Activated T-cell treated with anti-CD3 and anti-CD28 coated beads for 24 hours (primary cell): ENCODE measurements around the gene YKT6.
"Not testable (repeated sequence)": the region's sequence is repeated elsewhere in the genome, so short reads cannot be mapped to it uniquely, and the experiment has no call there.

Experiments used
- DNase-seq: peaks from one replicate; pipeline ENCODE4 v3.0.0-alpha.2; 2020; ENCODE audit warnings: low read depth

YKT6 gene

DNA sequence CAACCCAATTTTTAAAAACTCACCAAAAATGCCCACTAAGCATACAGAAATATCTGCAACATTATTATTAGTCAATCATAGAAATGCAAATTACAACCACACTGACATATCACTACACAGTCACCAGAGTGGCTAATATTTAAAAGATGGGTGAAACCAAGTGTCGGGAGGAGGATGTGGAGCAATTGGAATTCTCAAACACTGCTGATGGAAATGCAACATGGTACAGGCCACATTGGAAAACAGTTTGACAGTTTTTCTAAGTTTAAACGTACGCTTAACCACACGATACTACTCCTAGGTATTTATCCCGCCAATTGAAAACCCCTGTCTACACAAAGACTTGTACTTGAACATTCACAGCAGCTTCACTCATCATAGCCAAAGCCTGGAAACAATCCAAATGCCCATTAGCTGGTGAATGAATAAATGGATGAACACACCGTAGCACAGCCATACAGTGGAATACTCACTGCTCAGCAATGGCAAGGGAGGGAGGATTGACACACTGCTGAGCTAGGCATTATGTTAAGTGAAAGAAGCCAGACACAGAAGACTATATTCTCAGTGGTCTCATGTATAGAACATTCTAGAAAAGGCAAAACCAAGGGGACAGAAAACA, 27.9 kb upstream of the YKT6 start:
- no peak for DNase-seq

DNA sequence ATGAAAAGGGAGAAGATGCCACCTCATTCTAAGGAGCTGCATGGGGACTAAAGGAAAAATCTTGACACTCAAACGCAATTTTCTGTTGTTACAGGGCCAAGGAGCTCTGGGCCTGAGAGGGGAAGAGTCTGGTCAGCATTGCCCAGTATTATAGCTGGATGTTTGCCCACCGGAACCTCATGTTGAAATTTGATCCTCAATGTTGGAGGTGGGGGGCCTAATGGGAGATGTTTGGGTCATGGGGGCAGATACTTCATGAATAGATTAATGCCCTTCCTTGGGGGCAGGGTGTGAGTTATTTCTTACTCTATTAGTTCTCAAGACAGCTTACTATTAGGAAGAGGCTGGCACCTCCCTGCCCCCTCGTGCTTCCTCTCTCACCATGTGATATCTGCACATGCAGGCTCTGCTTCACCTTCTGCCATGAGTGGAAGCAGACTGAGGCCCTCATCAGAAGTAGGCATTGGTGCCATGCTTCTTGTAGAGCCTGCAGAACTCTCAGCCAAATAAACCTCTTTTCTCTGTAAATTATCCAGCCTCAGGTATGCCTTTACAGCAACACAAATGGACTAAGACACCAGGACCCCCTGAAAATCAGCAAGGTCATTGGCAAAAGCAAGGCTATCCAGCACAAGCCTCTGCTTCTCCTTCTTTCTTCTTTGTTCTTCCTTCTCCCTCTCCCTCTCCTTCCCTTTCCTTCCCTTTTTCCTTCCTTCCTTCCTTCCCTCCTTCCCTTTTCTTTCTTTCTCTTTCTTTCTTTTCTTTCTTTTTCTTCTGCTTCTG, 26.7 kb upstream of the YKT6 start:
- DNase-seq = no peak

GRCh38 chr7:44174694-44174948, 26.2 kb upstream of the YKT6 start:
- DNase-seq = not testable (repeated sequence)

- no peak for DNase-seq
Measured at GRCh38 chr7:44175730-44176129, 25.0 kb upstream of the YKT6 start.

DNA sequence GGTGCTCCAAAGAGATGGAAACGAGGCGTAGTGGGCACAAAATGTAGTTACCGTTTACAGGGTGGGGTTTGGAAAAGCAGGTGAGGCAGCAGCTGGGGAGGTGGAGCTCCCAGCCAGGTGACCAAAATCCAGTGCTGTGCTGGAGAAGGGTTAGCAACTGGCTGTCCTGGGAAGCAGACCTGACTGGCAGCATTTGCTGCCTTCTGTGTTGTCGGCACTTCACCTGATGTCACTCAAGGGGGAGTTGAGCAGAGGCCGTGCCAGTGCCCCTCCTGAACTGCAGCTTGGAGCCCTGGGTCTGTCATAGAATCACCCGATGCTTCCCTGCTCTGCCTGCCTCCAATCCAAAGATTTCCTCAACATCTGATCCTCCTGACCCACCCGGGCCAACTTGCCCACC, 24.3 kb upstream of the YKT6 start:
- no peak for DNase-seq

DNA sequence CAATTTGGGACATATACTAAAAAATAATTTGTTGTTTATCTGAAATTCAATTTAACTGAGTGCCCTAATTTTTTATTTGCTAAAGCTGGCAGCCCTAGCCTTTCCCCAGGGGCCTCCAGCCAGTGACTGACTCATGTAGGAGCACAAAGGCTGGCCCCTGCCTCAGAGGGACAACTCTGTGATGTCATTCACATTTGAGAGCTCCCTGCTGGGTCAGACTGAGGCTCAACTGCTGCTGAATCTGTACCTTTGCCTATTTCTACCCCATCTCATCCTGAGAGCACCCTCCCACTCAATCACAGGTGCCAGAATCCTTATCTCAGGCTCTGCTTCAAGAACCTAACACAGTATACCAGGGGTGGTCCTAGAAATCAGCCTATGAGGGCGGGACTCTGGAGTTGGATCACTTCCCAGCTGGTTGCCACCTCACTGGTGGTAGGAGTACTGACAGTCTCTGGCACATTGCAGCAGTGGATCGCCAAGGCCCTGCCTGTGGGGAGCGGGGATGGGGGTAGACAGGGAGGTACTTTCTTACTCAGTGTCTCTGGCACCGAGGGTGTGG, 23.1 kb upstream of the YKT6 start:
- DNase-seq = no peak

DNA sequence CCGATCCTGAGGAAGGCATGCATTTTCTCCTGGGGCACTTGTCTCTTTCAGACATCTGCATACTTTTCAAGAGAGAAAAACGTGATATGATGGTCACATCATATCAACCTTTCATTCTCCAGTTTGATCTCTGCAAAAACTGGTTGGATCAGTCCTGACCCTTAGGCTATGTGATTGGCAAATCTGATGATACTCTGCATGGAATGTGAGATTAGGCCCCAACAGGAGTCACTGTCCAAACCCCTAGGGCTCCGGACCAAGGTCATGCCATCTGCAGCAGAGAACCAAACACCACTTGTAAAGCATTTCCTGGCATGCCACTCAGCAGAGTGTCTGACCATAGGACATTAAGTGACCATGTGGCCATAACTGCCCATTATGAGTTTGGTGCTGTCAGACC, 20.1 kb upstream of the YKT6 start:
- DNase-seq = no peak

- no peak for DNase-seq
Measured at GRCh38 chr7:44182827-44183226, 18.0 kb upstream of the YKT6 start.

DNA sequence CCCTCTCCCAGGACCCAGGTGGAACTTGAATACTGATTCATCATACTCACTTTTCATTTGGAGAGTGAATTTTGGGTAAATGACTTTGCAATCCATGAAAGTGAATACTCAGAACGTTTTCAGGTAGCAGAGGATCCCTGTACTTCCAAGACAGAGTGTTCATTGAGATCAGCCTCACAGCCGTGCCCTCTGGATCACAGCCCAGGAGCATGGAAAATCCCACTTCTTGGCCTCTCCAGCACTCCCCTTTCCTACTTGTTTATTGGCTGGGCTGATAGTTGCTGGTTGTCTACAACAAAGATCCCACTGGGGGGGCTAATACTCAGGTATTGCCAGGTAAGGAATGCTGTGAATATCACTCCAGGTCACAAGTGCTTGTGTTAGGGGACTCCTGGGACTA, 17.4 kb upstream of the YKT6 start:
- DNase-seq = no peak

DNA sequence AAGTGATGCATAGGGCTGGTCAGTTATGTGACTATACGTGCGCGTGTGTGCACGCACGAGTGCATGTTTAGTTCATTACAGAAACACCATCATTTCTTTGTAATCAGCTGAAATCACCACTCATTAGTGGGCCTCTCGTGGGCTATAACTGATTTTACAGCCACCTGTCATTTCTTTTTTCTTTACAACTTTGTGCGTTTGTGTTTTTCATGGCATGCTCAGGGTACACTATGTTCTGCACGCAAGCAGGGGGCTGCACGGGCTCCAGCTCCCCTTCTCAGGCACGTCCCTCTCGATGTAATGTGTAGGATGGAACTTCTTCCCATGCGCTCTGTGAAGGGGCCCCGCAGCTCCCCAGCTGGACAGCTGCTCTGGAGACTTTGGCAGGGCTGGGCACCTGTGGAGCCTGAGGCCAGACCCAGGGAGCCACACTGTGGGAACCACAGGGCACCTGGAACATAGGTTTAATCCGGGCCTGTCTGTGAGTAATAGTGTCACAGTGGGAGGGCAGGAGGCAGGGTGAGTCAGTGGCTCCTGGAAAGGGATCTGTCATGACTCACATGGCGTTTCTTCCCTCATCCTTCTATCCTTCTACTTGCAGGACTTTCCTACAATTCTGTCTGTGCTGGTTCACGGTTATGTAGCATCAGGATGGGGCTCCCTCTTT, 16.4 kb upstream of the YKT6 start:
- no peak for DNase-seq

DNA sequence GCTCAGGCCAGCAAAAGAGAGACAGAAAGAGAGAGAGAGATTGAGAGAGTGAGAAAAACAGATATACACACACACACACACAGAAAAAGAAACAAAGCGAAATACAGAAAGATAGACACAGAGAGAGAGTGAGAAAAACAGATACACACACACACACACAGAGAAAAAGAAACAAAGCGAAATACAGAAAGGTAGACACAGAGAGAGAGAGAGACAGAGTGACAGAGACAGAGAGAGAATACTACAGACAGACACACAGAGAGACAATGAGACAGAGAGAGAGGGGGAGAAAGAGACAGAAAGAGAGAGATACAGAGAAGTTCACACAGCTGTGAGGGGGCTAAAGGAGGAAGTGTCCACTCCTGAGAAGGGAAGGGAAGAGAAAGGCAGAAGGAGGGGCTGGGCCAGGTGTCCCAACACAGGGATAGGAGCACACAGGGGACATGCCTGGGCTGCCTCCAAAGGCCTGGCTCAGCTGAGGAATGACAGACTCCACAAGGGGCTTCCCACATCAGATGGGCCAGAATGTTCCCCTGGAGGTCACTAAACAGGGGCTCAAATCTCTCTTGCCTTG, 15.8 kb upstream of the YKT6 start:
- DNase-seq = no peak

DNA sequence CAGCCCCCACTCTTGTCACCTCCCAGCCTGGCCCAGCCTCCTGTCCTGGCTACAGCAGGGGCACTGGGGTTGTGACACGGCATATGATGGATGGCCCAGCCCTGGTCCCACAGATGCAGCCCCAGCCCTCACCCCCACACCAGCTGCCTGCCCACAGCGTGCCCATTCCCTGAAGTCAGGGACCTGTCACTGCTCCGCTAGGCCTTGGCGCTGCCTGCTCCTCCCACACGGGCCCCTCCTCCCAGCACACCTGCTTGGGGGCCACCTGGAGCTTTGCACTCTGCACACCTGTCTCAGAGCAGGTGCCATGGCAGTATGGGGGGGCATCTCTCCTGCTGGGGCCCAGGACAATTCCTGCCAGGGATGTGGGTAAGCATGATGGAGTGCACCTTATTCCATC, 15.0 kb upstream of the YKT6 start:
- no peak for DNase-seq

DNA sequence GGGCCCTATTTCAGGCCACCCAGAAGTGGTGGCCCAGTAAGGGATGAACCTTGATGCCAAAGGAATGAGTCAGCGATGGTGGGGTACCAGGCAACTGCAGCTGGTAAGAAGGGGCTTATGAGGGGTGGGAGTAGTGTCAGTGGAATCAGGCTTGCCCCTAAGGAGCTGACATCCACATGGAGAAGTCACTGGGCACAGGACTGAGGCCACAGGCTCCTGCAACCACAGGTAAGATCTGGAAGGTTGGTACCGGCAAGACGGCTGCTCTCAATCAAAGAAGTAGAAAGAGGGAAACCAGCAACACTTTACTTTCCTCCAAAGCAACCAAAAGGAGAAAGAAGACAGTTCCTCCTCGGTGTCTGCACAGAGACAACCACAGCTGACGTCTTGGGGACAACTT, 14.0 kb upstream of the YKT6 start:
- no peak for DNase-seq

- DNase-seq = no peak
Measured at GRCh38 chr7:44187636-44188416, 13.0 kb upstream of the YKT6 start.

DNA sequence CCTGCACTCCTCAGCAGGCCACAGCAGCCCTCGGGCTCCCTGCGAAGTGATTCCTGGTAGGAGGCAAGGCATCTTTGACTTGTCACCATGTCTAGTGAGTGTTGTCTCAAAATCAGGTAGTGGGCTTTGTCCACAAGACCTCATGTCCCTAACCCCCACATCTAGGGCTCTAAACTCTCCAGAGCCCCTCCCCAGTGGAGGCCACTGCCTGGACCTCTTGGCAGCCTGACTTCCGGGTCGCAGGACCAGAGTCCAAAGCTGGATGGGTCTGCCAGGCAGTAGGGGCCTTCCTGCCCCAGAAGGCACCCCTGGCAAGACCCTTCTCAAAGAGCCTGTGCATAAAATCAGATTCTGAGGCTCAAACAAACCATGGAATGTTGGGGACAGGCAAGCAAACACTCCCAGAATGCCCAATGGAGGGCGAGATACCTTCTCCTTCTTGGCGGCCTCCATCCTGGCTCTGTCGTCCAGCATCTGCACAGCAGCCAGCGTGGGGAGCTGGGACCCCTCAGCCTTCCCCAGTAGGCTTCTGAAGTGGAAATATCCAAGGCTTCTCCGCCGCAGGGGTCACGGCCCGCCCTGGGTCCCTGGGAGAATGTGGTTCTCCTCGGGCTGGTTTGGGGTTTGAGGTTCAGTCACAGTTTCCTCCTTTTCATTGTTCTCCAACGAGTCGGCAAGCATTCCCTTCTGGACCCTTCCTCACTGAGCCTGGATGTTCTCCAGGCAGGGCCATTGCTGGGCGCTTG, 12.1 kb upstream of the YKT6 start:
- DNase-seq = no peak

GRCh38 chr7:44189286-44189992, 11.3 kb upstream of the YKT6 start, which contains the start of gene GCK:
Gene GCK, minus strand, starts transcription at chr7:44189439. Its CDS starts 486 bp downstream, at chr7:44188953.
- DNase-seq = no peak

- no peak for DNase-seq
Measured at GRCh38 chr7:44189993-44190872, 10.5 kb upstream of the YKT6 start.

DNA sequence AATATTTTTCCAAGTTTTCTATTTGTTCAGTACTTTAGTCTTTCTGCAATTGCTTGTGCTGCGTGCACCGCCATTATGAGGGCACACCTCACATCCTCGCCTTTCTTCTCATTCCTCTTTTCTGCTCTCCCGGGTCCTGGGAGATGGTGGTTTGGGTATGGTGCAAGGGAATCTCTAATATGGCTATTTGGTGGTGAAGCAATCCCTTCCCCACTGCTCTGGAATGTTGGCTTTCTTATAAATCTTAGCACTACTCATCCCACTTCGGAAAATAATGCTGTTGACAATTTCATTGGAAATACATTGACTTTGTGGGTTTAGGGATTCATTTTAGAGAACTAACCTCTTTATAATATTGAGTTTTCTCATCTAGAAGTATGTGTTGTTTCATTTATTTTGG, 9.6 kb upstream of the YKT6 start:
- DNase-seq = no peak

GRCh38 chr7:44193011-44193802, 7.6 kb upstream of the YKT6 start:
- no peak for DNase-seq
